OCI-LY7 (cell line): ENCODE measurements around the gene ODC1.

Experiments used
- CTCF ChIP-seq: fragments of 200-600 bp; sonication (generic); conservative IDR thresholded peaks from 2 replicates; pipeline ENCODE4 v1.5.1; 2014; ENCODE audit warnings: mild to moderate bottlenecking, antibody characterized with exemption, low read length, moderate library complexity, mixed read lengths
- EZH2phosphoT487 ChIP-seq: fragments of 200-600 bp; sonication (generic); IDR thresholded peaks from 2 replicates; pipeline ENCODE4 v1.6.1; 2018; ENCODE audit warnings: low read depth, borderline replicate concordance, mild to moderate bottlenecking, mixed run types, antibody characterized with exemption, low read length, moderate library complexity, mixed read lengths

DNA sequence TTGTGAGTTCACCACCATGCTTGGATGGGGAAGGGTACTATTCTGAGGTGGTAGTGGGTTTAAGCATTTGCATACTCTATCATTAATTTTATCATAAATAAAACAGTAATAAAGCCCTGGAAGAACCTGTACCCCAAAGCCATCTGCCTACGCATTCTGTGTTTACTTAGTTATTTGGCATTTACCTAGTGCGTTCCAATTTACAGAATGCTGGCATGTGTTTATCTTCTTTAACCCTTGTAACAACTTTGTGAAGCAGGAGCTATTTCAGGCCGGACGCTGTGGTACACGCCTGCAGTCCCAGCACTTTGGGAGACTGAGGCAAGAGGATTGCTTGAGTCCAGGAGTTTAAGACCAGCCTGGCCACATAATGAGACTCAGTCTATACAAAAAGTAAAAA lies 17.8 kb upstream of the ODC1 start:
- TF ChIP-seq CTCF (no peak), EZH2phosphoT487 (no peak)
